Embryonic facial prominence (tissue), 1 donor: ENCODE results near the gene PNPLA7.
"Not testable (repeated sequence)": the region's sequence is repeated elsewhere in the genome, so short reads cannot be mapped to it uniquely, and the experiment has no call there.

Experiments
- DNase-seq: peaks from one replicate; pipeline ENCODE4 v3.0.0-alpha.2; 2016; ENCODE audit errors: extremely low spot score

PNPLA7 gene

GRCh38 chr9:137479892-137480685, 70.1 kb downstream of the PNPLA7 start:
- no peak for DNase-seq

GRCh38 chr9:137478962-137479861, 71.0 kb downstream of the PNPLA7 start:
- no peak for DNase-seq

- no peak for DNase-seq
Observed at GRCh38 chr9:137478613-137478961, 71.6 kb downstream of the PNPLA7 start.

GRCh38 chr9:137477778-137478612, 72.2 kb downstream of the PNPLA7 start:
- no peak for DNase-seq

- DNase-seq: no peak
Observed at GRCh38 chr9:137476856-137477255, 73.3 kb downstream of the PNPLA7 start.

GRCh38 chr9:137475666-137476065, 74.5 kb downstream of the PNPLA7 start:
- DNase-seq: no peak

- no peak for DNase-seq
Observed at GRCh38 chr9:137474271-137474670, 75.9 kb downstream of the PNPLA7 start.

GRCh38 chr9:137470785-137471184, 79.4 kb downstream of the PNPLA7 start:
- DNase-seq: no peak

- DNase-seq: no peak
Observed at GRCh38 chr9:137467896-137468295, 82.3 kb downstream of the PNPLA7 start.

- DNase-seq: no peak
Observed at GRCh38 chr9:137467161-137467581, 83.0 kb downstream of the PNPLA7 start.

GRCh38 chr9:137466389-137467085, 83.7 kb downstream of the PNPLA7 start:
- not testable (repeated sequence) for DNase-seq

- no peak for DNase-seq
Observed at GRCh38 chr9:137465720-137466388, 84.3 kb downstream of the PNPLA7 start.

- DNase-seq: no peak
Observed at GRCh38 chr9:137465000-137465719, 85.0 kb downstream of the PNPLA7 start.

GRCh38 chr9:137464291-137464999, 85.8 kb downstream of the PNPLA7 start:
- no peak for DNase-seq

- no peak for DNase-seq
Observed at GRCh38 chr9:137463931-137464290, 86.3 kb downstream of the PNPLA7 start.

GRCh38 chr9:137462986-137463930, 86.9 kb downstream of the PNPLA7 start:
- no peak for DNase-seq

GRCh38 chr9:137462396-137462985, 87.7 kb downstream of the PNPLA7 start:
- no peak for DNase-seq
